NT2/D1 (cell line): ENCODE measurements around the gene BACE1.

Experiments
- SUZ12 ChIP-seq: IDR thresholded peaks from 2 replicates; pipeline ENCODE4 v1.6.1; 2011; ENCODE audit not compliant: insufficient read length, insufficient read depth; ENCODE audit errors: extremely low read depth
- YY1 ChIP-seq: IDR thresholded peaks from 2 replicates; pipeline ENCODE4 v1.6.1; 2011; ENCODE audit not compliant: insufficient read length, insufficient read depth

DNA sequence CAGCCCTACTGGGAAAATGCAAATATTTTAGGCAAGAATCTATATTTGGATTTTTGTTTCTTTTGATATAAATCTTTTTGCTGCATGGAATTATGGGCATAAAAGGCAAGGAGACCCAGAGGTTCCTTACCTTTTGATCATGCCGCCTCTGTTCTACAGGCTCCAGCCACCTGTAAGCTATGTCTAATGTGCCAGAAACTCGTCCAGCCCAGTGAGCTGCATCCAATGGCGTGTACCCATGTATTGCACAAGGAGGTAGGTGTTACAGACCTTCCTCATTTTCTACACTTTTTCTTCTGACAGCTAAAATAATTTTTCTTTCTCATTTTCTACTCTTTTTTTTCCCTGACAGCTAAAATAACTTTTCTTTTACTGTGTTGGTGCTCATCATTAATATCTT is 33.1 kb downstream of the BACE1 start:
- no peak for TF ChIP-seq YY1
- TF ChIP-seq SUZ12: no peak
